ENCODE data around the gene MCEE.

MCEE gene

GRCh38 chr2:71082402-71083252 lies 47.4 kb downstream of the MCEE start:
- no peak for DNase-seq (ENCODE audit: low read depth, low spot score)

GRCh38 chr2:71078624-71079023 lies 51.4 kb downstream of the MCEE start:
- DNase-seq (ENCODE audit: low read depth, low spot score) = no peak

- DNase-seq (ENCODE audit: low read depth, low spot score) = no peak
These were observed 55.1 kb downstream of the MCEE start for GRCh38 chr2:71074893-71075395.

- DNase-seq (ENCODE audit: low read depth, low spot score) = no peak
These were observed 56.6 kb downstream of the MCEE start for GRCh38 chr2:71073475-71073874.

- DNase-seq (ENCODE audit: low read depth, low spot score) = no peak
These were observed 57.5 kb downstream of the MCEE start for GRCh38 chr2:71072492-71072891.

- peak; percentile 13 for DNase-seq (ENCODE audit: low read depth, low spot score)
These were observed 58.2 kb downstream of the MCEE start for GRCh38 chr2:71071681-71072398.

- no peak for DNase-seq (ENCODE audit: low read depth, low spot score)
These were observed 59.5 kb downstream of the MCEE start for GRCh38 chr2:71070294-71071093.

GRCh38 chr2:71069376-71069775 lies 60.7 kb downstream of the MCEE start:
- DNase-seq (ENCODE audit: low read depth, low spot score) = no peak

GRCh38 chr2:71068218-71069035 lies 61.6 kb downstream of the MCEE start, which contains the start of gene NAGK:
Gene NAGK (plus strand): TSS chr2:71068648. CDS start chr2:71068684, 36 bp downstream.
- peak; percentile 94 for DNase-seq (ENCODE audit: low read depth, low spot score)

GRCh38 chr2:71067567-71068217 lies 62.3 kb downstream of the MCEE start:
- DNase-seq (ENCODE audit: low read depth, low spot score) = no peak

GRCh38 chr2:71066856-71067255 lies 63.2 kb downstream of the MCEE start:
- no peak for DNase-seq (ENCODE audit: low read depth, low spot score)

GRCh38 chr2:71064754-71065621 lies 65.0 kb downstream of the MCEE start:
- DNase-seq (ENCODE audit: low read depth, low spot score) = no peak

- DNase-seq (ENCODE audit: low read depth, low spot score) = no peak
These were observed 65.9 kb downstream of the MCEE start for GRCh38 chr2:71064110-71064611.

- no peak for DNase-seq (ENCODE audit: low read depth, low spot score)
These were observed 66.8 kb downstream of the MCEE start for GRCh38 chr2:71063216-71063615.

- no peak for DNase-seq (ENCODE audit: low read depth, low spot score)
These were observed 69.2 kb downstream of the MCEE start for GRCh38 chr2:71060871-71061270.

- no peak for DNase-seq (ENCODE audit: low read depth, low spot score)
These were observed 69.8 kb downstream of the MCEE start for GRCh38 chr2:71060211-71060610.

All from activated naive CD8-positive, alpha-beta T cell treated with anti-CD3 and anti-CD28 coated beads, Interleukin-2, amount 50 U/mL, for 16 hours (primary cell).